Panc1 (cell line): ENCODE data around the gene ADPRHL1. TPM values are rescaled to one million over a fixed set of nuclear protein-coding genes. Genes with fewer than 3 reads are reported as not detected.

Experiments
- ATAC-seq: fragments of 200-7000 bp; cut with Tn5 transposase; 2 replicates; pipeline ENCODE4 v1.9.1; 2020; ENCODE audit warnings: mild to moderate bottlenecking, moderate library complexity
- BruUV-seq: library from RNA; stranded (reverse); fragments of 400-500 nt; replicated peaks from 2 replicates; lab custom pipeline; 2021; lab: Mats Ljungman, UMichigan
- CTCF ChIA-PET: fragments of 300-600 bp; sonication (Branson Sonifier 250); formaldehyde crosslinking; loops from one replicate; lab custom pipeline; 2022; ENCODE audit warnings: antibody characterized with exemption; lab: Charles Lee
- POLR2A ChIA-PET: fragments of 300-600 bp; sonication (Branson Sonifier 250); formaldehyde crosslinking; loops from one replicate; lab custom pipeline; 2022; ENCODE audit warnings: antibody characterized with exemption; lab: Charles Lee
- DNase-seq: peaks from one replicate; pipeline ENCODE4 v3.0.0-alpha.2; 2010; ENCODE audit warnings: low read depth, low spot score
- H3K27ac ChIP-seq: 2 replicates; pipeline ENCODE4 v1.5.1; 2011; ENCODE audit warnings: mild to moderate bottlenecking, low read length, inconsistent platforms
- H3K27me3 ChIP-seq: fragments of 200-500 bp; sonication (Bioruptor generic); 2 replicates; pipeline ENCODE4 v1.6.0; 2014; ENCODE audit warnings: low read length, inconsistent platforms; ENCODE audit not compliant: control insufficient read depth, insufficient read depth
- H3K36me3 ChIP-seq: fragments of 200-500 bp; sonication (Bioruptor generic); 2 replicates; pipeline ENCODE4 v1.5.1; 2014; ENCODE audit warnings: inconsistent platforms, mild to moderate bottlenecking, low read length, moderate library complexity; ENCODE audit not compliant: control insufficient read depth, insufficient read depth
- H3K4me1 ChIP-seq: 2 replicates; pipeline ENCODE4 v1.5.1; 2011; ENCODE audit warnings: inconsistent platforms, mild to moderate bottlenecking, low read length, moderate library complexity; ENCODE audit not compliant: control insufficient read depth, insufficient read depth
- H3K4me3 ChIP-seq, 2 experiments: 2 replicates each; pipeline ENCODE4 v1.5.1; 2011 to 2012; ENCODE audit warnings: low read depth in 2 of 2, low read length in 2 of 2, mild to moderate bottlenecking in 2 of 2, inconsistent platforms in 1 of 2, moderate library complexity in 1 of 2
- H3K9me3 ChIP-seq: fragments of 200-500 bp; sonication (Bioruptor generic); 2 replicates; pipeline ENCODE4 v1.5.1; 2014; ENCODE audit warnings: low read depth, mild to moderate bottlenecking, inconsistent platforms, low read length, moderate library complexity; ENCODE audit not compliant: control insufficient read depth, insufficient read depth
- CTCF ChIP-seq: fragments of 450-650 bp; IDR thresholded peaks from 2 replicates; pipeline ENCODE4 v1.5.1; 2017; ENCODE audit warnings: mild to moderate bottlenecking
- POLR2AphosphoS5 ChIP-seq: IDR thresholded peaks from 2 replicates; pipeline ENCODE4 v1.6.1; 2012; ENCODE audit warnings: mild to moderate bottlenecking, low read depth, low read length, moderate library complexity
- REST ChIP-seq, 2 experiments: IDR thresholded peaks; 2 replicates each; pipeline ENCODE4 v1.6.1; 2011 to 2012; ENCODE audit warnings: low read depth in 2 of 2, control low read depth in 1 of 2, low read length in 1 of 2, mild to moderate bottlenecking in 1 of 2, moderate library complexity in 1 of 2; ENCODE audit not compliant: insufficient read depth in 1 of 2
- SIN3A ChIP-seq: IDR thresholded peaks from 2 replicates; pipeline ENCODE4 v1.6.1; 2012; ENCODE audit warnings: low read depth, mild to moderate bottlenecking, low read length, moderate library complexity, borderline replicate concordance; ENCODE audit not compliant: insufficient read depth
- TCF7L2 ChIP-seq: IDR thresholded peaks from 2 replicates; pipeline ENCODE4 v1.6.1; 2011; ENCODE audit warnings: mild to moderate bottlenecking, low read depth, low read length, inconsistent platforms
- in situ Hi-C: cut with HindIII; loops from 2 replicates; pipeline ENCODE4 v1.10.0; 2016; ENCODE audit warnings: low sequenced_read_pairs, low pct_unique_long_range_greater_than_20kb
- intact Hi-C: fragments of 100-400 bp; cut with micrococcal nuclease; formaldehyde crosslinking; loops from one replicate; pipeline ENCODE4 v1.10.0; 2022; ENCODE audit not compliant: unreplicated experiment
- total RNA-seq: library from RNA; stranded (reverse); gene quantifications from one replicate; pipeline ENCODE4 v1.2.1, GENCODE V29; 2021; ENCODE audit not compliant: unreplicated experiment

Gene ADPRHL1
- total RNA-seq, 1 experiment from 2014 or later = 4.8 TPM

GRCh38 chr13:113476811-113477210 is 23.5 kb upstream of the ADPRHL1 start:
- no TSS peak for BruUV-seq
- DNase-seq (no peak), ATAC-seq (no peak)
- no peak overlapping the region for H3K4me3 ChIP-seq
- TF ChIP-seq POLR2AphosphoS5 = no peak
- no peak for TF ChIP-seq TCF7L2
- TF ChIP-seq REST (IDR thresholded peaks at IDR 0.05; ENCODE audit: insufficient read depth in 1 of 2, low read depth in 2 of 2, low read length in 1 of 2) = no peak
- TF ChIP-seq SIN3A = no peak
- TF ChIP-seq CTCF = no peak
- ChIA-PET CTCF (interaction anchor here (0.6 kb wide), 1 partner anchor 26 kb away, joined by 3 read pairs; no protein-coding TSS in a partner anchor), POLR2A (no interaction called here)
- no peaks in the 10 kb centered on the region for H3K9me3 ChIP-seq
- H3K4me1 ChIP-seq = no peaks in the 10 kb centered on the region
- peaks cover 4% of the 10 kb centered on the region; the same call in 1 of the 2 replicates for H3K36me3 ChIP-seq
- no peaks in the 10 kb centered on the region for H3K27me3 ChIP-seq
- in situ Hi-C loops (no loop called here), intact Hi-C loops (no loop called here)
- no peak overlapping the region for H3K27ac ChIP-seq

- ChIA-PET CTCF (no interaction called here), POLR2A (no interaction called here)
- no TSS peak for BruUV-seq
- H3K4me3 ChIP-seq = no peak overlapping the region
- no peak for TF ChIP-seq REST (IDR thresholded peaks at IDR 0.05; ENCODE audit: insufficient read depth in 1 of 2, low read depth in 2 of 2, low read length in 1 of 2)
- TF ChIP-seq CTCF = no peak
- no peak for TF ChIP-seq TCF7L2
- TF ChIP-seq POLR2AphosphoS5 = no peak
- TF ChIP-seq SIN3A = no peak
- H3K9me3 ChIP-seq = no peaks in the 10 kb centered on the region
- H3K27me3 ChIP-seq = no peaks in the 10 kb centered on the region
- H3K4me1 ChIP-seq = no peaks in the 10 kb centered on the region
- in situ Hi-C loops (no loop called here), intact Hi-C loops (no loop called here)
- DNase-seq = no peak
- no peak overlapping the region for H3K27ac ChIP-seq
- peaks cover 4% of the 10 kb centered on the region; the same call in 1 of the 2 replicates for H3K36me3 ChIP-seq
- no peak for ATAC-seq
Observed at GRCh38 chr13:113475911-113476310, 22.6 kb upstream of the ADPRHL1 start.
